OCI-LY3 (cell line): Measurements from ENCODE around the gene TBC1D5.
A peak's percentile ranks its signal among the peaks of the same experiment; 100 is the strongest.

Experiments used
- H2AFZ ChIP-seq: fragments of 200-600, 300-600 bp; shearing (Covaris generic); 2 replicates; pipeline ENCODE4 v1.6.0; 2014; ENCODE audit warnings: antibody characterized with exemption, low read depth, low read length
- H3K27ac ChIP-seq: fragments of 200-600, 300-600 bp; sonication (generic); 2 replicates; pipeline ENCODE4 v1.5.1; 2014; ENCODE audit warnings: mild to moderate bottlenecking, low read length, moderate library complexity, mixed read lengths
- H3K27me3 ChIP-seq: fragments of 200-600, 300-600 bp; sonication (generic); 2 replicates; pipeline ENCODE4 v1.6.1; 2014; ENCODE audit warnings: low read depth, low read length, mixed read lengths
- H3K36me3 ChIP-seq: fragments of 200-600, 300-600 bp; sonication (generic); replicated peaks from 2 replicates; pipeline ENCODE3; 2014; ENCODE audit warnings: low read depth, low read length, mixed read lengths
- H3K4me1 ChIP-seq: fragments of 300-600, 200-600 bp; sonication (generic); 2 replicates; pipeline ENCODE4 v1.6.1; 2014; ENCODE audit warnings: low read length, mixed read lengths
- H3K4me2 ChIP-seq: fragments of 200-600, 300-600 bp; sonication (generic); 2 replicates; pipeline ENCODE4 v1.6.1; 2014; ENCODE audit warnings: low read length, mixed read lengths
- H3K4me3 ChIP-seq: fragments of 300-600, 200-600 bp; sonication (generic); 2 replicates; pipeline ENCODE4 v1.5.1; 2014; ENCODE audit warnings: antibody characterized with exemption, mild to moderate bottlenecking, low read length, moderate library complexity
- H3K79me2 ChIP-seq: fragments of 300-600, 200-600 bp; shearing (Covaris generic); 2 replicates; pipeline ENCODE4 v1.6.1; 2014; ENCODE audit warnings: mild to moderate bottlenecking, low read length, mixed read lengths
- H3K9ac ChIP-seq: fragments of 300-600, 200-600 bp; shearing (Covaris generic); 2 replicates; pipeline ENCODE4 v1.6.0; 2014; ENCODE audit warnings: mild to moderate bottlenecking, low read length, moderate library complexity
- H3K9me3 ChIP-seq: fragments of 200-600, 300-600 bp; shearing (Covaris generic); 2 replicates; pipeline ENCODE4 v1.6.1; 2014; ENCODE audit warnings: low read length, mixed read lengths; ENCODE audit not compliant: insufficient read depth
- H4K20me1 ChIP-seq: fragments of 200-600, 300-600 bp; sonication (generic); 2 replicates; pipeline ENCODE4 v1.6.1; 2016; ENCODE audit warnings: low read length, mixed read lengths; ENCODE audit not compliant: insufficient read depth
- CTCF ChIP-seq: fragments of 200-600, 300-600 bp; sonication (generic); IDR thresholded peaks from 2 replicates; pipeline ENCODE4 v1.5.1; 2014; ENCODE audit warnings: antibody characterized with exemption, low read length, low read depth
- EZH2phosphoT487 ChIP-seq: fragments of 200-600 bp; shearing (Covaris generic); IDR thresholded peaks from 2 replicates; pipeline ENCODE4 v1.6.1; 2018; ENCODE audit warnings: antibody characterized with exemption, mixed run types, low read depth

The TBC1D5 gene

GRCh38 chr3:17433876-17434275 is 308.6 kb downstream of the TBC1D5 start:
- Histone ChIP-seq H3K27me3 (no peaks in the 10 kb centered on the region), H3K4me2 (no peak overlapping the region), H3K27ac (no peak overlapping the region), H3K9me3 (peaks cover 6% of the 10 kb centered on the region; the same call in 1 of the 2 replicates), H3K36me3 (peaks cover 8% of the 10 kb centered on the region), H3K4me3 (no peak overlapping the region), H3K9ac (no peak overlapping the region), H3K4me1 (no peaks in the 10 kb centered on the region), H3K79me2 (no peaks in the 10 kb centered on the region), H4K20me1 (no peaks in the 10 kb centered on the region), H2AFZ (no peak overlapping the region)
- TF ChIP-seq CTCF (no peak), EZH2phosphoT487 (no peak)

- Histone ChIP-seq H4K20me1 (no peaks in the 10 kb centered on the region), H3K36me3 (peaks cover 3% of the 10 kb centered on the region), H3K9ac (no peak overlapping the region), H3K27me3 (no peaks in the 10 kb centered on the region), H3K4me1 (no peaks in the 10 kb centered on the region), H3K79me2 (no peaks in the 10 kb centered on the region), H3K27ac (no peak overlapping the region), H3K4me2 (no peak overlapping the region), H2AFZ (no peak overlapping the region), H3K9me3 (no peaks in the 10 kb centered on the region), H3K4me3 (no peak overlapping the region)
- TF ChIP-seq EZH2phosphoT487 (no peak), CTCF (no peak)
Observed at GRCh38 chr3:17432236-17432635, 310.2 kb downstream of the TBC1D5 start.

GRCh38 chr3:17431484-17432045 is 310.9 kb downstream of the TBC1D5 start:
- TF ChIP-seq EZH2phosphoT487 = no peak
- TF ChIP-seq CTCF = no peak
- no peak overlapping the region for H3K9ac ChIP-seq
- peaks cover 3% of the 10 kb centered on the region for H3K36me3 ChIP-seq
- no peaks in the 10 kb centered on the region for H3K4me1 ChIP-seq
- no peaks in the 10 kb centered on the region for H3K79me2 ChIP-seq
- no peak overlapping the region for H3K4me2 ChIP-seq
- no peak overlapping the region for H3K4me3 ChIP-seq
- H2AFZ ChIP-seq = no peak overlapping the region
- H3K9me3 ChIP-seq = no peaks in the 10 kb centered on the region
- H3K27ac ChIP-seq = no peak overlapping the region
- no peaks in the 10 kb centered on the region for H3K27me3 ChIP-seq
- no peaks in the 10 kb centered on the region for H4K20me1 ChIP-seq

- H3K4me2 ChIP-seq = no peak overlapping the region
- no peak overlapping the region for H3K9ac ChIP-seq
- no peak overlapping the region for H3K27ac ChIP-seq
- no peaks in the 10 kb centered on the region for H3K79me2 ChIP-seq
- peaks cover 3% of the 10 kb centered on the region for H3K36me3 ChIP-seq
- no peaks in the 10 kb centered on the region for H3K4me1 ChIP-seq
- no peak overlapping the region for H2AFZ ChIP-seq
- TF ChIP-seq CTCF = peak; percentile 69
- TF ChIP-seq EZH2phosphoT487 = no peak
- H3K4me3 ChIP-seq = no peak overlapping the region
- H3K27me3 ChIP-seq = no peaks in the 10 kb centered on the region
- no peaks in the 10 kb centered on the region for H3K9me3 ChIP-seq
- no peaks in the 10 kb centered on the region for H4K20me1 ChIP-seq
Observed at GRCh38 chr3:17431004-17431403, 311.4 kb downstream of the TBC1D5 start.
